ENCODE measurements around the gene HOMER3. TPM values are rescaled to one million over a fixed set of nuclear protein-coding genes. Genes with fewer than 3 reads are reported as not detected.

Gene HOMER3
- total RNA-seq, 4 donors from 2014 or later, result 10.7 to 29.5 (median 18.6) TPM

GRCh38 chr19:18984251-18984650 lies 43.2 kb upstream of the HOMER3 start:
- Histone ChIP-seq H3K36me3 (no peaks in the 10 kb centered on the region), H3K4me3 (no peak overlapping the region), H3K4me1 (peaks cover 0 to 35% (median 6%) of the 10 kb centered on the region in 3 donors), H3K9me3 (no peaks in the 10 kb centered on the region), H3K27ac (no peak overlapping the region), H3K27me3 (peaks cover 0 to 60% (median 0%) of the 10 kb centered on the region in 4 donors)
- no peak for TF ChIP-seq CTCF (IDR thresholded peaks at IDR 0.05)
- no peak for TF ChIP-seq POLR2A (IDR thresholded peaks at IDR 0.05)
- WGBS, 2 donors, result 38 to 73% methylated on average over 1 to 3 of the region's 3 CpGs
- intact Hi-C loops (cut with DNase I), result no loop called here
- DNase-seq, result no peak

- Histone ChIP-seq H3K4me3 (no peak overlapping the region), H3K36me3 (no peaks in the 10 kb centered on the region), H3K27ac (no peak overlapping the region), H3K27me3 (peaks cover 0 to 53% (median 0%) of the 10 kb centered on the region in 4 donors), H3K4me1 (peaks cover 0 to 30% (median 6%) of the 10 kb centered on the region in 3 donors), H3K9me3 (no peaks in the 10 kb centered on the region)
- intact Hi-C loops (cut with DNase I), result no loop called here
- no peak for DNase-seq
- TF ChIP-seq CTCF (IDR thresholded peaks at IDR 0.05) (no peak), POLR2A (IDR thresholded peaks at IDR 0.05) (no peak)
- WGBS, 2 donors, result 100% methylated on average over 2 of the region's 2 CpGs; no CpG with 5 or more reads in 1 of the 2 donors
These were observed 41.7 kb upstream of the HOMER3 start for GRCh38 chr19:18982669-18983068.

GRCh38 chr19:18980432-18981020 lies 39.5 kb upstream of the HOMER3 start:
- no peak for TF ChIP-seq POLR2A (IDR thresholded peaks at IDR 0.05)
- TF ChIP-seq CTCF (IDR thresholded peaks at IDR 0.05), result no peak
- no peak for DNase-seq
- WGBS, 2 donors, result 76 to 78% methylated on average over 5 to 7 of the region's 7 CpGs

GRCh38 chr19:18978616-18979015 lies 37.6 kb upstream of the HOMER3 start:
- WGBS, 2 donors, result 43 to 78% methylated on average over 5 to 7 of the region's 7 CpGs
- Histone ChIP-seq H3K9me3 (no peaks in the 10 kb centered on the region), H3K4me1 (no peaks in the 10 kb centered on the region), H3K27me3 (peaks cover 0 to 25% (median 0%) of the 10 kb centered on the region in 4 donors), H3K27ac (no peak overlapping the region), H3K36me3 (no peaks in the 10 kb centered on the region), H3K4me3 (no peak overlapping the region)
- intact Hi-C loops (cut with DNase I), result no loop called here
- no peak for DNase-seq
- TF ChIP-seq POLR2A (IDR thresholded peaks at IDR 0.05) (no peak), CTCF (IDR thresholded peaks at IDR 0.05) (no peak)

More at GRCh38 chr19:18980432-18981020, 39.5 kb upstream of the HOMER3 start:
- no peak overlapping the region for H3K27ac ChIP-seq
- intact Hi-C loops (cut with DNase I), result no loop called here
- no peaks in the 10 kb centered on the region for H3K9me3 ChIP-seq
- H3K27me3 ChIP-seq, result peaks cover 0 to 42% (median 0%) of the 10 kb centered on the region in 4 donors
- peaks cover 0 to 14% (median 6%) of the 10 kb centered on the region in 3 donors for H3K4me1 ChIP-seq
- H3K36me3 ChIP-seq, result no peaks in the 10 kb centered on the region
- H3K4me3 ChIP-seq, result no peak overlapping the region

GRCh38 chr19:18975869-18976268 lies 34.9 kb upstream of the HOMER3 start:
- Histone ChIP-seq H3K36me3 (no peaks in the 10 kb centered on the region), H3K4me3 (no peak overlapping the region), H3K27me3 (peaks cover 0 to 3% (median 0%) of the 10 kb centered on the region in 4 donors), H3K9me3 (no peaks in the 10 kb centered on the region), H3K4me1 (peaks cover 5 to 19% (median 14%) of the 10 kb centered on the region in 3 donors), H3K27ac (no peak overlapping the region)
- no peak for DNase-seq
- intact Hi-C loops (cut with DNase I), result no loop called here
- WGBS, 2 donors, result 33 to 44% methylated on average over 9 to 10 of the region's 10 CpGs
- no peak for TF ChIP-seq CTCF (IDR thresholded peaks at IDR 0.05)
- no peak for TF ChIP-seq POLR2A (IDR thresholded peaks at IDR 0.05)

All from esophagus squamous epithelium (tissue), 5 donors.